Measurements from ENCODE around the gene ATP8B1.

GRCh38 chr18:57755473-57756067 lies 47.5 kb downstream of the ATP8B1 start:
- no peak for TF ChIP-seq CTCF (IDR thresholded peaks at IDR 0.05)
- no peak for TF ChIP-seq EZH2 (IDR thresholded peaks at IDR 0.05)
